ENCODE data around the gene OR4E2.
"Not testable (repeated sequence)": the region's sequence is repeated elsewhere in the genome, so short reads cannot be mapped to it uniquely, and the experiment has no call there.

The OR4E2 gene, protein sequence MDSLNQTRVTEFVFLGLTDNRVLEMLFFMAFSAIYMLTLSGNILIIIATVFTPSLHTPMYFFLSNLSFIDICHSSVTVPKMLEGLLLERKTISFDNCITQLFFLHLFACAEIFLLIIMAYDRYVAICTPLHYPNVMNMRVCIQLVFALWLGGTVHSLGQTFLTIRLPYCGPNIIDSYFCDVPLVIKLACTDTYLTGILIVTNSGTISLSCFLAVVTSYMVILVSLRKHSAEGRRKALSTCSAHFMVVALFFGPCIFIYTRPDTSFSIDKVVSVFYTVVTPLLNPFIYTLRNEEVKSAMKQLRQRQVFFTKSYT

DNA sequence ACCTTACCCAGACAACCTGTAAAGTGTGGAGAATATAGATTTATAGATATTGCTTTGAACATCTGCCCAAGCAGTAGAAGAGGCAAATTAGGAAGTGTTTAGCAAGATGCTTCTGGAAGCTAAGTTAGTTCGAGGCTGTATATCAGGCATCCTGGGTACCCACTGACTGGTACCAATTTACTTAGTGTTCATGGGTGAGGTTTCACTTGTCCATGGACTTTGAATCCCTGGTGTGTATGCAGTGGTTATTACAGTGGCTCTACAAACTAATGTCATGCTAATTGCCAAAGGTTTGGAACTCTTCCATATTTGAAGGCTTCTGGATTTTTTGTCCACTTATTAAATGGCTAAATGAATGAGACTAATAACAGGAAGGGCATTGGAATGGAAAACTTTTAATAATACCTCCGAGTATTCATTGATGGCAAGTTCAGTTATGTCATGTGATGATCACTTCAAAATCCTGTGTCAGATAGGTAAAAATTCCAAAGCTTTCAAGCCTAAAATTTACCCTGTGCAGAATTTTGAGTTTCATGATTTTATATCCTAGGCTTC, at the start of gene OR4E2:
OR4E2 (plus strand) TSS at position 505 of the 555 bp plus-strand sequence. CDS start 11,248 bp downstream, outside the sequence.
- FAIRE-seq: no peak

DNA sequence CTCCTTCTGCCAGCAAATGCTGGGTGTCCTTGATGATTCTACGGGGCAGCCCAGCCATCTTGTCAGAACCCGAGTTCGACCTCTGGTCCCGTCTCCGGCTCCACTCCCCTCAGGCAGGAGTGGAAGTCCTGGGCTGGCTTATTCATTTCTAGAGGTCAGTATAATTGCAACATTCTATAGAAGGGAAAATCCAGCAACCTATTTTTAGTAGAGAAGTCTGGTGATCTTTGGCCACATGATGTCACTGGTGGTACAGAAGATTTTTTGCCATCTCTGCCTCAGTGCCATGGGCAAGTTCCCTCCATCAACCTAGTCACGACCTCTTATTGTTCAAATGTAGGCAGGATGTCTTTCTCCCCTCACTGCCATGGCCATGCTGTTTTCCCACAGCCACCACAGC, 41.3 kb upstream of the OR4E2 start:
- FAIRE-seq: no peak

DNA sequence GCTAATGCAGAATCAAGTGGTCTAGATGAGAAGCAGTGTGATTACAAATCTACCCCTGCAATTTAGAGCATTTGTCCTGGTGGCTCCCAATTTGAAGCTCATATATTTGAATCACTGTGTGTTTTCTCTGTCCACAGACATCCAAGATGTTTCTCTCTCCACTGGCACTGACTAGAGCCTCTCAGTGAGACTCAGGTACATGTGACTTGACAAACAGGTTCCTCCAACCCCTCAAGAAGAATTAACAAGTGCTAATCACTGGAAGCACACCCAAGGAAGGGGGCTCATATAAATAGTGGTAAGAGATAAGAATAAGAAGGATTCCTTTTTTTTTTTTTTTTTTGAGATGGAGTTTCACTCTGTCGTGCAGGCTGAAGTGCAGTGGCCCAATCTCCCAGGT, 39.4 kb upstream of the OR4E2 start:
- no peak for FAIRE-seq

- no peak for FAIRE-seq
Measured at GRCh38 chr14:21617614-21618013, 36.0 kb upstream of the OR4E2 start.

GRCh38 chr14:21626491-21627230, 27.0 kb upstream of the OR4E2 start:
- no peak for FAIRE-seq

GRCh38 chr14:21630503-21630902, 23.1 kb upstream of the OR4E2 start:
- not testable (repeated sequence) for FAIRE-seq

DNA sequence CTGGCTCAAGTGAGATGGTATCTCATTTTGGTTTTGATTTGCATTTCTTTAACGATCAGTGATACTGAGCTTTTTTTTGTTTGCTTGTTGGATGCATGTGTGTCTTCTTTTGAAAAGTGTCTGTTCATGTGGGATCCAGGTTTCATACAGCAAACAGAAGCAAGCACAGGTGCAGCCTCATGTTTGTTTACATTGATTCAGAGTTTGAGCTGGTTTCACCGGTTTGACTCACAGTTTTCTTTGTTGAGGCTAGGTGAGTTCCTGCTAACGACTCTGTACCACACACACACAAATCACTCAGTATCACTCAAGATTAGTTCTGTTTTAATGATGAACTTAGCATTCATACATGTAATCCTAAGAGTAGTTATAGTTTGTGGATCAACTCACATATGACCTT, 22.6 kb upstream of the OR4E2 start:
- no peak for FAIRE-seq

- no peak for FAIRE-seq
Measured at GRCh38 chr14:21634840-21635239, 18.8 kb upstream of the OR4E2 start, which contains the start of gene OR10G2. TSS of gene OR10G2 (minus strand) at chr14:21634940. CDS start at chr14:21634842, 98 bp downstream.

GRCh38 chr14:21642683-21643082, 11.0 kb upstream of the OR4E2 start:
- FAIRE-seq: no peak

DNA sequence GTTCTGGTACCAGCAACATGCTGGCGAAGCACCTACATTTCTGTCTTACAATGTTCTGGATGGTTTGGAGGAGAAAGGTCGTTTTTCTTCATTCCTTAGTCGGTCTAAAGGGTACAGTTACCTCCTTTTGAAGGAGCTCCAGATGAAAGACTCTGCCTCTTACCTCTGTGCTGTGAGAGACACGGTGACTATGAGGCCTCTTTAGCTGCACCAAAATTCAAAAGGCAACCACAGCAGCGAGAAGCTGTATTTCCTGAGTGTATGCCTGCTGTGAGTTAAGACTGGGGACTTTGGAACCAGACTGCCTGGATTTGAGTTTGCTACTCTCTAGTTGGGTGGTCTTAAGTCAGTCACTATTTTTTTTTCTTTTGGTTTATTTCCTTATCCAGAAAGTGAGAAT, 10.2 kb upstream of the OR4E2 start:
- no peak for FAIRE-seq

DNA sequence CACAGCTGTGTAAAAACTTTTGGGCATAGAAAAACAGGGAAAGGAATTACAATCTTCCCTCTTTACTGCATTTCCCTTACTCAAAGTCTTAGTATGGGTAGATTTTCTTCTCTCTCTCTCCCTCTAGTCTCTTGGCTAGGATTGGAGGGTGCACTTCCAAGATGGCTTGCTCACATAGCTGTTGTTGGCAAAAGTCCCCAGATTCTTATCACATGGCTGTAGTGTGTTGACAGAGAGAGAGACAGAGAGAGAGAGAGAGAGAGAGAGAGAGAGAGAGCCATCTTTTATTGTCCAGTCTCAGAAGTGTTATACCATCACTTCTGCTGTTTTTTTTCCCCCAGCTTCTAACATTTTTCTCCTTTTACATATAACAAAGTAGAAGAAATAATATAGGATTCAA, 6.3 kb upstream of the OR4E2 start:
- no peak for FAIRE-seq

- no peak for FAIRE-seq
Measured at GRCh38 chr14:21652209-21652808, 1.3 kb upstream of the OR4E2 start.

- FAIRE-seq: no peak
Measured at GRCh38 chr14:21654215-21654614, 580 bp downstream of the OR4E2 start.

DNA sequence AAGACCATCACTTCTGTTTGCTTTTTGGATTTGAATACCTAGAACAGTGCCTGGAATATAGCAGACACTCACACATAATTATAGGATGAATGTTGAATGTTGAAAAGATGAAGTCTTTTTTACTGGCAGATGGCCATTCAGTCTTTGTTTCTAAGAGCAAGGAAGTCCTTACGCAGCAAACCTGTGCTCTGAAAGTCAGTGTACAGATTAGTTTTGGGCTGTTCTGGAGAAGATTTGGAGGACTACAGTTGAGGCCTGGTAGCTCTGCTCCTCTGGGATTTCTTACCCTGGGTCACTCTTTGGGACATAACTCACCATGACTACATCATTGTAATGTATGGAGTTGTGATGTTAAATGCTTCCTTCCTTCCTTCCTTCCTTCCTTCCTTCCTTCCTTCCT, 3.3 kb downstream of the OR4E2 start:
- no peak for FAIRE-seq

DNA sequence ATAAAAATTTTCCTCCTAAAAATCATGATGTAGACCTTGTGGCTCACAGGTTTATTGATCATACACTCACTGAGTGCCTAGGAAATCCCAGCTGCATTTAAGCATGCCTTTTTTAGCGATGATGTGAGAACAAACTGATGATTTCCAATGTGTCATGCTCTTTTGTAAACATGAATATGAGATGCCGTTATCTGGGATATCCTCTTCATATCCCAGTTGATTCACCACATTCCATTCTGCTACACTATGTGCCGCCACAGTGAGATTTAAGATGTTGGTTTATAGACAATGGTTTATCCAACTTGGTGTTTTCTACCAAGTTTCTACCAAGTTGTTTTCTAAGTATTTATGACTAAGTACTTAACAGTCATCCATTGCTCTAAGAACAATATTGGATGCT, 14.7 kb downstream of the OR4E2 start:
- no peak for FAIRE-seq

- no peak for FAIRE-seq
Measured at GRCh38 chr14:21669284-21669683, 15.6 kb downstream of the OR4E2 start.

GRCh38 chr14:21671371-21671770, 17.7 kb downstream of the OR4E2 start:
- no peak for FAIRE-seq

DNA sequence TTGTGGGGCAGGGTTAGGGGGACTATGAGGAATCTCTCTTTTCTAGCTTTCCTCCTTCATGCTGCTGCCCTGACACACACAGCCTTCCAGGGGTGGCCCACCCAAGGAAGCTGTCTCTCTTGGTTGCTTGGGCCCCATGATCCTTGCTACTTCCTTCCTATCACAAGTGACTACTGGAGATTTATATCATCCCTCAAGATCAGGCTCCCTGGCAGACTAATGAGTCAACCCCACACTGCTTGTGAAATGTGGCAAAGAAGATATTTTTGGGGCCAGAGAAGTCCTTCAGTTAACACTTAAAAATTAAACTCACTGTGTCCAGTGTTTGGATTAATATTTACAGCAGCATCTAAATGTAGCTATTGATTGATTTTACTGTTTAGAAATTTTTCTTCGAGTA, 18.5 kb downstream of the OR4E2 start:
- no peak for FAIRE-seq

DNA sequence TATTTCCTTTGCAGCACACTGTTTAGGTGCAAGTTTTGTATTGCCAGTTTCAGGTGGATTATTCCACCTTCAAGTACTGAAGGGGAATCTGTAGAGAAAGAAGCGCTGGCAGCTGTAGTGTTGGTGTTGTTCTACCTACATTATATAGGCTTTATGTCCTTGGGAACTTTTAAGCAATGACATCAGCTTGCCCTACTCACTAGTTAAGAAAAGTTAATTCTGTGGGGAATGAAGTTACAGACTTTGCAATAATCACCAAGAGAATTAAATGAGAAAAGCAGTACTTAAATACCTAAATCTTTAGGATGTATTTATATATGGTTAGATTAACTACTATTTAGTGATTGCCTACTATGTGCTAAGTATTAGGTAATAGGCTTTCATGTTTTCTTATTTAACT, 20.1 kb downstream of the OR4E2 start, which contains the start of gene OR4E1:
OR4E1 (minus strand) TSS at position 101 of the 400 bp plus-strand sequence. CDS start 2,883 bp downstream, outside the sequence.
- no peak for FAIRE-seq

- no peak for FAIRE-seq
Measured at GRCh38 chr14:21675566-21675965, 21.9 kb downstream of the OR4E2 start.

- FAIRE-seq: no peak
Measured at GRCh38 chr14:21680072-21680471, 26.4 kb downstream of the OR4E2 start.

DNA sequence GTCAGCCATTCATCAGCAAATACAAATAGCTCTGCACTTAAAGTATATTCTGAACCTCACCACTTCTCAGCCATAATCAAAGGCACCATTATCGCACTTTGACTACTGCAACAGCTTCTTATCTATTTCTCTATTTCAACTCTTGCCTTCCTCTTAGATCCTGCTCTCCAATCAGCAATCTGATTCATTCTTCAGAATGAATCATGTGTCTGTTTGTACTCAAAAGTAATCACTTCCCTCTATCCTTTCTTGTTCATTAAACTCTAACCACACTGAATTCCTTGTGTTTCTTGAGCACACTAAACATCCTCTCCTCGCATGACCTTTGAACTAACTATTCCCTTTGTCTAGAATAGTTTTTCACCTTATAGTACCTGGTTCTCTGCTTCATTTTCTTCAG, 32.8 kb downstream of the OR4E2 start:
- no peak for FAIRE-seq

DNA sequence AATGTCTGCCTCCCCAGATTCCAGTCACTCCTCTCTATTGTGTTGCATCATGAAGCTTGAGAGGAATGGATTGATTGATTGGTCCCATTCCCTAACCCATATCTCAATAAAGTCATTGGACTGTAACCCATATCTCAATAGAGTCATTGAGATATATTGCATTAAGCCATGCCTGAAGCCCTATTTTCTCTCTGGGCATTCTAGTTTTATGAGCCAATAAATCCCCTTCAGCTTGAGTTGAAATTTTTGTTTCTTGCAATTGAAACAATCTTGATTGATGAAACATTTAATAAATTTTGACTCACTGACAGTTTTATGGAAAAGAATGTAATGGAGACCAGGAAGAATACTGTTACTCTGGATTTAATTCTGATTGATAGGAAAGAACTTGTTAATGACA, 40.8 kb downstream of the OR4E2 start:
- no peak for FAIRE-seq

DNA sequence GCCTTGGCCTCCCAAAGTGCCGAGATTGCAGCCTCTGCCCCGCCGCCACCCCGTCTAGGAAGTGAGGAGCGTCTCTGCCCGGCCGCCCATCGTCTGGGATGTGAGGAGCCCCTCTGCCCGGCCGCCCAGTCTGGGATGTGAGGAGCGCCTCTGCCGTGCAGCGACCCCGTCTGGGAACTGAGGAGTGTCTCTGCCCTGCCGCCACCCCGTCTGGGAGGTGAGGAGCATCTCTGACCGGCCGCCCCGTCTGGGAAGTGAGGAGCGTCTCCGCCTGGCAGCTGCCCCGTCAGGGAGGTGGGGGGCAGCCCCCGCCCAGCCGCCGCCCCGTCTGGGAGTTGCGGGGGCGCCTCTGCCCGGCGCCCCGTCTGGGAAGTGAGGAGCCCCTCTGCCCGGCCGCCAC, 44.0 kb downstream of the OR4E2 start:
- not testable (repeated sequence) for FAIRE-seq
